Uterus (tissue), 4 donors: ENCODE data around the gene PPM1A. TPM values are rescaled to one million over a fixed set of nuclear protein-coding genes. Genes with fewer than 3 reads are reported as not detected.

Experiments
- DNase-seq, 2 donors: peaks; one replicate each; pipeline ENCODE4 v3.0.0-alpha.2; 2019 to 2020
- H3K27ac ChIP-seq, 2 donors: fragments of 200-600 bp; sonication (generic); 1 replicate in 1 of 2; 2 replicates in 1 of 2; pipeline ENCODE4 v1.5.1; 2016 to 2018
- H3K27me3 ChIP-seq, 2 donors: fragments of 200-600 bp; sonication (generic); one replicate each; pipeline ENCODE4 v1.5.1; 2018 to 2019; ENCODE audit warnings: control low read depth in 1 of 2
- H3K36me3 ChIP-seq, 2 donors: fragments of 200-600 bp; sonication (generic); one replicate each; pipeline ENCODE4 v1.5.1; 2019; ENCODE audit warnings: control low read depth in 1 of 2
- H3K4me1 ChIP-seq, 2 donors: fragments of 200-600 bp; sonication (generic); one replicate each; pipeline ENCODE4 v1.5.1; 2018 to 2019; ENCODE audit warnings: control low read depth in 1 of 2
- H3K4me3 ChIP-seq, 2 donors: fragments of 200-600 bp; sonication (generic); 1 replicate in 1 of 2; 2 replicates in 1 of 2; pipeline ENCODE4 v1.5.1; 2018 to 2019; ENCODE audit warnings: mild to moderate bottlenecking in 1 of 2
- H3K9me3 ChIP-seq, 2 donors: fragments of 200-600 bp; sonication (generic); one replicate each; pipeline ENCODE4 v1.5.1; 2019; ENCODE audit warnings: control low read depth in 1 of 2
- POLR2A ChIP-seq, 2 donors: fragments of 450-650 bp; IDR thresholded peaks; one replicate each; pipeline ENCODE4 v1.6.1; 2016; ENCODE audit warnings: antibody characterized with exemption in 2 of 2, mild to moderate bottlenecking in 1 of 2, moderate library complexity in 1 of 2
- intact Hi-C: fragments of 100-400 bp; cut with DNase I; formaldehyde crosslinking; loops from one replicate; pipeline ENCODE4 v1.15.1; 2023; ENCODE audit warnings: low total_unique reads
- total RNA-seq, 4 donors: library from RNA; depleted of rRNA in 3 of 4; stranded (reverse); fragments of >200 nt in 3 of 4; gene quantifications; one replicate each; pipeline versions ENCODE4 v1.1.0 to v1.2.4, GENCODE V29; 2014 to 2023
- TF ChIP-seq, protein P1 (sequence below), 4 experiments: fragments of 200-600 bp in 2 of 4; fragments of 450-650 bp in 2 of 4; sonication (generic) in 2 of 4; IDR thresholded peaks; one replicate each; pipeline ENCODE4 v1.5.1; 2016 to 2019; ENCODE audit warnings: antibody characterized with exemption in 4 of 4, mild to moderate bottlenecking in 2 of 4, moderate library complexity in 1 of 4
- donor health status: DM: yes; HTN: yes; CAD: no.

Gene PPM1A
- total RNA-seq, 4 donors from 2014 or later = 32.0 to 77.1 (median 52.8) TPM

- no peak overlapping the region for H3K27ac ChIP-seq
- H3K9me3 ChIP-seq = no peaks in the 10 kb centered on the region
- TF ChIP-seq, protein P1, sequence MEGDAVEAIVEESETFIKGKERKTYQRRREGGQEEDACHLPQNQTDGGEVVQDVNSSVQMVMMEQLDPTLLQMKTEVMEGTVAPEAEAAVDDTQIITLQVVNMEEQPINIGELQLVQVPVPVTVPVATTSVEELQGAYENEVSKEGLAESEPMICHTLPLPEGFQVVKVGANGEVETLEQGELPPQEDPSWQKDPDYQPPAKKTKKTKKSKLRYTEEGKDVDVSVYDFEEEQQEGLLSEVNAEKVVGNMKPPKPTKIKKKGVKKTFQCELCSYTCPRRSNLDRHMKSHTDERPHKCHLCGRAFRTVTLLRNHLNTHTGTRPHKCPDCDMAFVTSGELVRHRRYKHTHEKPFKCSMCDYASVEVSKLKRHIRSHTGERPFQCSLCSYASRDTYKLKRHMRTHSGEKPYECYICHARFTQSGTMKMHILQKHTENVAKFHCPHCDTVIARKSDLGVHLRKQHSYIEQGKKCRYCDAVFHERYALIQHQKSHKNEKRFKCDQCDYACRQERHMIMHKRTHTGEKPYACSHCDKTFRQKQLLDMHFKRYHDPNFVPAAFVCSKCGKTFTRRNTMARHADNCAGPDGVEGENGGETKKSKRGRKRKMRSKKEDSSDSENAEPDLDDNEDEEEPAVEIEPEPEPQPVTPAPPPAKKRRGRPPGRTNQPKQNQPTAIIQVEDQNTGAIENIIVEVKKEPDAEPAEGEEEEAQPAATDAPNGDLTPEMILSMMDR (IDR thresholded peaks at IDR 0.05) = no peak
- no peak for TF ChIP-seq POLR2A (IDR thresholded peaks at IDR 0.05)
- DNase-seq = no peak
- no peaks in the 10 kb centered on the region for H3K27me3 ChIP-seq
- no peaks in the 10 kb centered on the region for H3K36me3 ChIP-seq
- intact Hi-C loops = no loop called here
- H3K4me3 ChIP-seq = no peak overlapping the region
- H3K4me1 ChIP-seq = no peaks in the 10 kb centered on the region
Measured at GRCh38 chr14:60265163-60265562, 16.1 kb downstream of the PPM1A start.

- H3K27me3 ChIP-seq = no peaks in the 10 kb centered on the region
- TF ChIP-seq, protein P1 (IDR thresholded peaks at IDR 0.05) = no peak
- no peak for TF ChIP-seq POLR2A (IDR thresholded peaks at IDR 0.05)
- no peaks in the 10 kb centered on the region for H3K9me3 ChIP-seq
- no peaks in the 10 kb centered on the region for H3K36me3 ChIP-seq
- intact Hi-C loops = no loop called here
- no peak overlapping the region for H3K4me3 ChIP-seq
- no peaks in the 10 kb centered on the region for H3K4me1 ChIP-seq
- no peak overlapping the region for H3K27ac ChIP-seq
- DNase-seq = no peak
Measured at GRCh38 chr14:60266021-60266937, 17.3 kb downstream of the PPM1A start.

DNA sequence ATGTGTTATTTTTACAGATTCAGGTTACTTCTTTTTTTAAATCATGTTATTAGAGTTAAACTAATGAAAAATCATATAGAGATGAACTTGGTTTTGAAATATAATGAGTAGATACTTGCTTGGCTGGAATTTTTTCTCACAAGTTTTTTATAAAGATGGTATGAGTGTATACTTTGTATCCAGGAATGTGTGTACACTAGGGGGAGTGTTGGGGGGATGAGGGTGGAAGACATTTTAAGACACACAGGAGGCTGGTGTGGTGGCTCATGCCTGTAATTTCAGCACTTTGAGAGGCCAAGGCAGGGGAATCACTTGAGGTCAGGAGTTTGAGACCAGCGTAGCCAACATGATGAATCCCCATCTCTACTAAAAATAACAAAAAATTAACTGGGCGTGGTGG, 23.2 kb downstream of the PPM1A start:
- intact Hi-C loops = no loop called here
- no peaks in the 10 kb centered on the region for H3K9me3 ChIP-seq
- no peak for DNase-seq
- no peaks in the 10 kb centered on the region for H3K27me3 ChIP-seq
- H3K4me3 ChIP-seq = no peak overlapping the region
- no peaks in the 10 kb centered on the region for H3K4me1 ChIP-seq
- no peak overlapping the region for H3K27ac ChIP-seq
- TF ChIP-seq, protein P1 (IDR thresholded peaks at IDR 0.05) = no peak
- no peak for TF ChIP-seq POLR2A (IDR thresholded peaks at IDR 0.05)
- no peaks in the 10 kb centered on the region for H3K36me3 ChIP-seq

DNA sequence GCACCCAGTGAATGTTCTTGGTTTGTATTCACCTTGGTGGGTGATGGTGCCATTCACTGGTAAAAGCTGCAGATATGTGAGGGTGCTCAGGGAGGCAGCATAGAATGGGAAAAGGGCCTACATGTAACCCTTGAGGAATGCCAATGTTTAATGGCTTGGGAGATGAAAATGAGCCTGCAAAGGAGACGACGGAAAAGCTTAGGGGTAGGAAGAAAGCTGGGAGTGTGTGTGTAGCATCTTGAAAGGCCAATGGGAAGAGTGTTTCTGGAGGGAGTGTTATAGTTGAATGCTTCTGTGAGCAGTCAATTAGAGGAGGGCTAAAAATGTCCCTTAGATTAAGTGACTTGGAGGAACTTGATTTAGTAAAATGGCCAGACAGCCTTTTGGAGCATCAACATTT, 24.9 kb downstream of the PPM1A start:
- intact Hi-C loops = no loop called here
- no peak overlapping the region for H3K27ac ChIP-seq
- no peak for DNase-seq
- no peaks in the 10 kb centered on the region for H3K27me3 ChIP-seq
- no peaks in the 10 kb centered on the region for H3K4me1 ChIP-seq
- H3K36me3 ChIP-seq = no peaks in the 10 kb centered on the region
- no peak overlapping the region for H3K4me3 ChIP-seq
- no peak for TF ChIP-seq POLR2A (IDR thresholded peaks at IDR 0.05)
- TF ChIP-seq, protein P1 (IDR thresholded peaks at IDR 0.05) = no peak
- no peaks in the 10 kb centered on the region for H3K9me3 ChIP-seq

DNA sequence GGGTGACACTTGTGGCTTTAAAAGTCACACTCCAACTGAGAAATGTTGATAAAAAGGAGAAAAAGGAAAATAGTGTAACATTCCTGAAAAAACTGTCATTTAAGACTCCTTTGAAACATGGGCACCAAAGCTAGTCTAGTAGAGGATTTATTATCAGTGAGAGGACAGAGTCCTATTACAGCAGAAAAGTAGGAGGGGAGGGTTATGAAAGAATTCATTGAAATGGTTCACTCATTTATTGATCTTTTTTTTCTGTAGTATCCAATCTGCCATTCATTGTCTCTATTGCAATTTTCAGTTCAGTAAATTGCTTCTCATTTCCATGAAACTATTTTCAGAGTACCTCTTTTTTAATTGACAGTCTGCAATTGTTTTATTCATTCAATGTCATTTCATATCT, 25.4 kb downstream of the PPM1A start:
- no peak for DNase-seq
- H3K9me3 ChIP-seq = no peaks in the 10 kb centered on the region
- no peaks in the 10 kb centered on the region for H3K27me3 ChIP-seq
- TF ChIP-seq, protein P1 (IDR thresholded peaks at IDR 0.05) = no peak
- no peak for TF ChIP-seq POLR2A (IDR thresholded peaks at IDR 0.05)
- H3K4me3 ChIP-seq = no peak overlapping the region
- intact Hi-C loops = no loop called here
- no peaks in the 10 kb centered on the region for H3K36me3 ChIP-seq
- no peaks in the 10 kb centered on the region for H3K4me1 ChIP-seq
- H3K27ac ChIP-seq = no peak overlapping the region
